Fibroblast of upper back skin (primary cell): Measurements from ENCODE around the gene MEAK7.

Experiments
- DNase-seq: peaks from one replicate; pipeline ENCODE4 v3.0.0-alpha.2; 2013

Gene MEAK7

DNA sequence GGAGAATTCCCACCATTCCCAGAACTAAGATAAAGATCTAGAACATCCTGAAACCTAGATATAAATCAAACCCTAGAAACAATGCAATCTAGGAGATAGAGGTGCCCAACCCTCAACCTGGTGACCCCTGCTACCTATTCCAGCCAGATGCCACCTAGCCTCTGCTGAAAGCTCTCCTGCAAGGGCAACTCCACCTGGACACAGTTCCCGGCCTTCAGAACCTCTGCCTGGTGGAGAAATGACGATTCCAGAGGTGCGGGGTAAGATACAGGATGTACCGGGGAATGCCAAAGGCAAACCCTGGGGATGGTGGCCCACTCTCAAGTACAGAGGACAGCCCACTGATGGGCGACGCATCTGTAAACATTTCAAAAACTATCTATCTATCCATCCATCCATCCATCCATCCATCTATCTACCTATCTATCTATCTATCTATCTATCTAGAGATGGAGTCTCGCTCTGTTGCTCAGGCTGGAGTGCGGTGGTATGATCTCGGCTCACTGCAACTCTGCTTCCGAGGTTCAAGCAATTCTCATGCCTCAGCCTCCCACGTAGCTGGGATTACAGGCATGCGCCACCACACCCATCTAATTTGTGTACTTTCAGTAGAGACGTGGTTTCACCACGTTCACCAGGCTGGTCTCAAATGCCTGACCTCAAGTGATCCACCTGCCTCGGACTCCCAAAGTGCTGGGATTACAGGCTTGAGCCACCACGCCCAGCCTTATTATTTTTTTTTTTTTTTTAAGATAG, 19.0 kb downstream of the MEAK7 start:
- no peak for DNase-seq

DNA sequence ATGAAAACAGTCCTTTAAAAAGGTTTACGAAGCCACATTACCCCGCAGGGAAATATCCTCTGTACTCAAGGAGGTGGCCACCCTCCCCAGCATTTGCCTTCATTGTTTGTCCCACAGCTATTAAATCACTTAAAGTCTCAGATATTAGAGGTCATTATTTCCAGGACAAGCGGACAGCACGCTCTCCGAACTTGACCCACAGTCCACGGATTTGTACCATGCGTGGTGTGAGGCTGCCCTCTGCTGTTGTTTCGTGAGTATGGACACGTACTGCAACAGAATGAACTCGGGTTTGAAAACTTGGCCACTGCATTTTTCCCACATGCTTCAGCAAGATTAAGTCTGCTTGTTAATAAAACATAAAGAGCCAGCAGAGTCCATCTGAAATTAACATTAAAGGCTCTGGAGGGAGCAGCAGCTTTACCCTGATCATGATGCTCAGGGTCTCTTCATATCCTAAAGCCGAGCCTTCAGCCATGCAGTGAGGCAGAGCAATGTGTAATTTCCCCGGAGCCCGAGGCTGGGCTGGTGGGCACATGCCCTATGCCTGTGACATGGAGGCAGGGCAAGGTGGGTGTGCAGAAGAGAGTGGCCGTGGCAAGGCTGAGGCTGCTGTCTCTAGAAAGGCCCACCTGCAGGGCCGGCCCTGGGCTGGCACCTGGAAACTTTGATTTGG, 19.7 kb downstream of the MEAK7 start:
- DNase-seq = peak; percentile 24

- no peak for DNase-seq
These were observed 20.4 kb downstream of the MEAK7 start for GRCh38 chr16:84483882-84484565.

DNA sequence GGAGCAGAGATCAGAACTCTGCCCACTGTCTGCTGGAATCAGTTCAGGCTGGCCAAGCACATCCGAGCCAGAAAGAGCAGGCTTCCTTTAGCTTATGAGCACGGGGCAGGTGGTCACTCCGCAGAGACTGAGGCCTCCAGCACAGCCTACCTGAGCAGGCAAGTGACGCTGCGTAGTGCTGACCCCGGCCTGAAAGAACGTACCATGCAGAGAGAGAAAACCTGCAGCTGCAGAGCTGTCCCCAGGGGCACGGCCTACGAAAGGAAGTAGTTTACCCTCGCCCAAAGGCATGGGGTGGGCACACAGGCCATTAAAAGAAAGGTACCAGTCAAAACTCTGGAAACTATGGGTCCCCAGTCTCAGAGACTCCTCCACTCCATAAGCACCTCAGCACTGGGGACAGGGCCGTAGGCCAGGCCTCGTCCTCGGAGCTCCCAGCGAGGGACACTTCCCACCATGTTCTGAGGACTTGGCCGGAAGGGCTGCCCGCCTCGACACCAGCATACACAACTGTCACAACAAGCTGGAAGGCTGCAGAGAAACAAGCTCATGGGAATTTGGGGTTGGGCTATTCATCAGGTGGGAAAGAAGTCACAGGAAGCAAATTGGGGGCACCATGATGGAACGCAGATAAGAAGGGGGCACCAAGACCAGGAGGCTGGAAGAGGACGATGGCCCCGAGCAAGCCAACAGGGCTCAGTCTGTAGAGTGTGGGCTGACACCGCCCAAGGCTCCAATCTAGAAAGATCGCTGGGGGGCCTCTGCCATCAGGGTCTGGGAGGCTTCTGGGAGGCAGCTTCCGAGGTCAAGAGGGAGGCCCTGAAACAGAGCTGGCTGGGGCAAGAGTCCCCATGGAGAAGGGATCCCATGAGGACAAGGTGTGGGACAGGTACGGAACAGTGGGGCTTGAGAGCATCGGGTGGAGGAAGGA, 21.2 kb downstream of the MEAK7 start:
- no peak for DNase-seq

GRCh38 chr16:84482001-84482891, 22.2 kb downstream of the MEAK7 start:
- no peak for DNase-seq

DNA sequence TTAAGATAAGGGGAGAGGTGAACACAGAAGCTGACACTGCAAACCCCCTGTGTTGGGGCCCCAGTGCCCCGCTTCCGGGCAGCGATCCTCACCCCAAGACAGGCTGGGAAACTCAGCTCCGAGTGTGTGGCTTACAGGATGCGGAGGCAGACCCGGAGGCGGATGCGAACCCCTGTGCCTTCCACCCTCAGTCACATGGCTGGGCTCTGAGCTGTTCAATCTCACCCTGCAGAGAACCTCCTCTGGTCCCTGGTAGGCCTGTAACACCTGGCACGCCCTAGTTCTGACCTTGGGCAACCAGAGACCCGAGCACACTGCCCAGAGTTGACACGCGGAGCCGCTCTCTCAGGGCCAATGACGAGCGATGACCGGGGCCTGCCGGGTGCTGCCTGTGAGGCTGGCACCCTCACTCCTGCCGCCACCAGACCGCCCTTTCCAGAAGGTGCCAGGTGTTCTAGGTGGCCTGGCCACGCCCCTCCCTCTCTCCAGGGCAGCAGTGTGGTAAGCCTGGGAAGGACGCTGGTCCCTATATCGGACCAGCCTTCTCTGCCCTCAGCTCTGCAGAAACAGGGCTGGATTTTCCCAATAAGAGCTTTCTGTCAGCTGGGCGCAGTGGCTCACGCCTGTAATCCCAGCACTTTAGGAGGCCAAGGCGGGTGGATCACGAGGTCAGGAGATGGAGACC, 23.3 kb downstream of the MEAK7 start:
- no peak for DNase-seq

DNA sequence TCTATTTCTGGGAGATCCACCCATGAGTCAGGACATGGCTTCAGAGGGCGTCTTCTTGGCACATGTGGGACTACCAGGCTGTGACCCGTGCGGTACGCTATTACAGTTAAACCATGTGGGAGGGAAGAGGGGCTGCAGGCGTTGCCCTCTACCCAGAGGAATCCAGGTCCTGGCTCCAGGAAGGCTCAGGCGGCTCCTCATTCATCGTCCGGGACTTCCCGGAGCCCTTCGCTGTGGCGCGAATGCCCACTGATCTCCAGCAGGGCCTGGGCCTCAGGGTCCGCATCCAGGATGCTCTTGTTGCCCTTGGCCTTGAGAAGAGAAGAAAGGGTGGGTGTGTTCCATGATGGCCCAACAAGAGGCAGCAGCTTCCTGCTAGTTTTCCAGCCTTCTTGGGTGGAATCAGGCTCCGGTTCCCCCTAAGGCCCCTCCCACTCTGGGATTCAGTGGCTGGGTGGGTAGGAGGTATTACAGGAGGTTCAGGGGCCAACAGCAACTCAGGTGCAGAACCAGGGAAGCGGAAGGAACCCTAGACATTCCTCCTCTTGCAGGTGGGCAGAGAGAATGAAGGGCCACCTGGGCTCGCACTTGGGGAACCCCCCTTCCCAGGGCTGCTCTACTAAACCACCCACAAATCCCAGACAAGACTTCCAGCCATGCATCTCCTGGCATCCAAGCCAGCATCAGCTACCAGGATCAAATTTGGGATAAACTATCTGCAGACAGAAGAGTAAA, 24.6 kb downstream of the MEAK7 start:
- no peak for DNase-seq

DNA sequence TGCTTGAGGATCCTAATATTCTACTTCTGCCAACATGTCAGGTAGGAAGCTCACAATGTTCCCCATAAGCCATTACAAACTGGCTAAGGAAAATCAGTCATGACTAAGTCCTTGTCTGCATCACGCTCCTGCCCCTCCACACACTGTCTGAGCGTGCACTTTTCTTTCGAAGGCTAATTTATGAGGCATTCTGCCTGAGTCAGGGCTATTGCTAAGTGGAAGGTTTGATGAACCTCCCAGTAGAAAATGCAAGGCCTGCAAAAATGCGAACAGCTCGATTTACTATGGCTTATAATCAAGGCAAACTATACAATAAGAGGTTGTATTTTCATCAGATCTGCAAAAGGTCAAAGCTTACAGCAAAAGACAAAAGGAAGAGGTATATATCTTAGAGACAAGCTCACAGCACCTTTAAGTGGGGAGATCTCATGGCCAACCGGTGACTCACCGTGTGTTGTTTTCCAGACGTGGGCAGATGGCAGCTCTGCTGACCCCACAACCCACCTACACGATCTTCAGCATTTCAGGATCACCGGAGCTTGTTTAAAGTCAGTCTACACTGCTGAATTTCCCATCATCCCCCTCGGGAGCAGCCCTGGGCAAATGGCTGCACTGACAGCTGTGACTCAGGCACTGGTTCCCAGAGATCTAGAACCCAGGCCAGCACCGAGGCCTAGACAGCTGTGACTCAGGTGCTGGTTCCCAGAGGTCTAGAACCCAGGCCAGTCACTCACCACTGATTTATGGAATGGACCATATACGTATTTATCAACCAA, 26.1 kb downstream of the MEAK7 start:
- DNase-seq = peak; percentile 52

DNA sequence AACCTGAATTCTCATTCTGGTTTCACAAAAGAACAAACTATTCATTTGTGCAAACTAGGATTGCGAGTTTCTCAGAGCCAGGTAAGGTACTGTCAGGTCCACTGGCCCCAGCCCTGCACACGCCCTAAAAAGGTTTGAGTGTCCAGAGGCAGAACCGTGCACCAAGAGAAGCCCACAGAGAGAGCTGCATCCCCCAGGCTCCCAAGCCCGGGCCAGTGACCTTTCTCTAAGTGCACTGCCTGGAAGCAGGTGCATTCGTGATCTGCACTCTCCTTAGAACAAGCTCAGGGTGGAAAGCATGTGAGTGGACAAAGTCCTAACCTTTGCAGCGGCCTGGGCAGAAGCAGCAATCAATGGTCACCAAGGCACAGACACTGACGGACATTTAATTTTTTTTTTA, 26.8 kb downstream of the MEAK7 start:
- no peak for DNase-seq

DNA sequence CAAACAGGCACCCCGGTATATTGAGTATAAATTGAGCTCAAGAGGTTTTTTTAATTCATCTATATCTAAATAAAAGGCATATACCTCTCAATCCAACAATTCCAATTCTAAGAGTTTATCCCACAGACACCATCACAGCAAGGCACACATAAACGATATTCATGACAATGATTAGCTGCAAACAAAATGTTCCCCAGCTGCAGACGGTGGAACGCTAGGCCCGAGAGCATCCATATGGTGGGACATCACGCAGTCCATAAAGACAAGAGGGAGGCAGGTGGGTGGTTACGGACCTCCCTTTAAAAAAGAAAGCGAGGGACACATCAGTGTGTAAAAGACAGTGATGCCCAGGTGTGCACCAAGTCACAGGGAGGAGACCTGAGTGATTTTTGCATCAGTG, 28.1 kb downstream of the MEAK7 start:
- DNase-seq = no peak

GRCh38 chr16:84475643-84476240, 28.7 kb downstream of the MEAK7 start:
- DNase-seq = no peak

- DNase-seq = no peak
These were observed 32.5 kb downstream of the MEAK7 start for GRCh38 chr16:84471966-84472365.

- DNase-seq = no peak
These were observed 33.1 kb downstream of the MEAK7 start for GRCh38 chr16:84471316-84471715.

DNA sequence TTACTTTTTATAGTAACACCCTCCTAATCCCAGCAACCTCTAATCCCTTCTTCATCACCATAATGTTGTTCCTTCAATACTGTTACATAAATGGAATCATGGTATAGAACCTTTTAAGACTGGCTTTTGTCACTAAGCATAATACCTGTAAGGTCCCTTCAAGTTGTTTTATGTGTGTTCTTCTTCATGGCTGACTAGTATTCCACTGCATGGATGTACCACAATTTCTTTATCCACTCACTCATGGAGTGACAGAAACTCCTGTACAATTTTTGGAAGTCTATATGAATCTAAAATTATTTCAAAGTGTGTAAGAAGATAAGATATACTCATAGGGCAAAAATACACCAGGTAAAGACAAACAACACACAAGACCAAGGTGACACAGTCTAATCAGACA, 36.8 kb downstream of the MEAK7 start:
- no peak for DNase-seq

DNA sequence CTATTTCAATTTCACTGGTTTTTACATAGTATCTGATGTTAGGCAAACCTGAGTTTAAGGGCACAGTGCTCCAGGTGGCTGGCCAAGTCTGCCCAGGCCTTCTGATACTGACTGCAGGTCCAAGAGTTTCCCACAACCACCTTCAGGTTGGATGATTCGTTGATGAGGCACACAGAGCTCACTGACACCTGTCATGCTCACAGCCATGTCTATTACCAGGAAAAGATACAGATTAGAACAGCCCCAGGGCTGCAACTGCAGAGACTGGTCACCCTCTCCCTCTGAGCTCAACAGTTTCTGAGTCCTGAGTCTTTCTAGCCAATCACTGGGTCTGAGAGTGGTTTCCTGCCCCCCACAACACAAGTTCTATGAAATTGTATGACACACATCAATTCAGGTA, 37.2 kb downstream of the MEAK7 start:
- DNase-seq = no peak

- DNase-seq = no peak
These were observed 37.8 kb downstream of the MEAK7 start for GRCh38 chr16:84466692-84467091.

DNA sequence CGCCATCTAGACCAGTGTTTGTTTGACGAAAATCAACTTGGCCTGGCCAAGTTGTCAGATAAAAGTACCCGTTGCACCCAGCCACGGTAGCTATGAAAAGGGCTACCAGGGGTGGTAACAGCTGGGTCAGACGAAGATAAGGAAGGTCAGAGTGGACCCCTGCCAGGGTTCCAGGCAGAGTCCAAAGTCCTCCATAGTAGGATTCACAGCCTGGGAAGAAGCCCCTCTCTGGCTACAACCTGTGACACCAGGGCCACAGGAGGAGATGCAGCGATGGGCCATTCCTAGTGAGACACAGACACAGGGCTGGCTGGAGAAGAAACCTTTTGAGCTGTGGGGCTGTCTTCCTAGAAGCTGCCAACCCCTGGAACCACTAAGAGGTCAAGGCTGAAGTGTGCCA, 39.3 kb downstream of the MEAK7 start:
- DNase-seq = no peak

DNA sequence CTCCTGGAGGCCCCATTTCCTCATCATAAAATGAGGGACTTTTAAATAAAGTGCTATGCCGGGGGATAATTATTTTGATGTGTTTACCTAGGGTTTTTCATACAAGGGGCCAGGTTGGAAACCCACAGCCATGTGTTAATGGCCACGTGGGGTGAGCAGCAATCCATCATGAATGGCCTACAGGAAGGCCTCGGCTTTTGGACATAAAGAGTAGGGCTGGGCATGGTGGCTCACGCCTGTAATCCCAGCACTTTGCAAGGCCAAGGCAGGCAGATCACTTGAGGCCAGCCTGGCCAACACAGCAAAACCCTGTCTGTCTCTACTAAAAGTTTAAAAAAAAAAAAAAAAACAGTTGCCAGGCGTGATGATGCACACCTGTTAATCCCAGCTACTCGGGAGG, 40.3 kb downstream of the MEAK7 start:
- DNase-seq = no peak

DNA sequence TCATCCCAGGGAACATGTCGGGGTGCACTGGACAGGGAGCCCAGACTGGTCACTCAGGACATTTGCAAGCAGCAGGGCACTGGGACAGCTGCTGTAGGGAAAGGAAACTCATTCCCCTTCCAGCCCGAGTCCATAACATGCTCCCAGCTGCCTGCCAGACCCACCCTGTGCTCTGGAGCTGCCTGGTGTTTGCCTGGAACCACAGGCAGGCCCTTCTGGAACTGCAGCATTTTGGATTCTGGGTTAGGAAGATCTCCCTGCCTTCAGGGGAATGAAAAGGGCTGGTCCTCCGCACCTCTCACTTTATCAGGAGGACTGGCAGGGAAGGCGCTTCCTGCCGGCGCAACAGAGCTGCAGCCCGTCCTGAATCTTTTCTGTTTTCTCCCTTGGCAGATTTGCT, 41.2 kb downstream of the MEAK7 start:
- DNase-seq = no peak
